Epithelial cell of prostate (primary cell): ENCODE data around the gene ENO2.
"Not testable (repeated sequence)": the region's sequence is repeated elsewhere in the genome, so short reads cannot be mapped to it uniquely, and the experiment has no call there.

Source experiments
- DNase-seq: peaks from one replicate; pipeline ENCODE4 v3.0.0-alpha.2; 2011; ENCODE audit warnings: low read depth, low spot score
- H3K27ac ChIP-seq: fragments of 450-650 bp; 2 replicates; pipeline ENCODE4 v1.5.1; 2017; ENCODE audit warnings: mild to moderate bottlenecking

Gene ENO2

DNA sequence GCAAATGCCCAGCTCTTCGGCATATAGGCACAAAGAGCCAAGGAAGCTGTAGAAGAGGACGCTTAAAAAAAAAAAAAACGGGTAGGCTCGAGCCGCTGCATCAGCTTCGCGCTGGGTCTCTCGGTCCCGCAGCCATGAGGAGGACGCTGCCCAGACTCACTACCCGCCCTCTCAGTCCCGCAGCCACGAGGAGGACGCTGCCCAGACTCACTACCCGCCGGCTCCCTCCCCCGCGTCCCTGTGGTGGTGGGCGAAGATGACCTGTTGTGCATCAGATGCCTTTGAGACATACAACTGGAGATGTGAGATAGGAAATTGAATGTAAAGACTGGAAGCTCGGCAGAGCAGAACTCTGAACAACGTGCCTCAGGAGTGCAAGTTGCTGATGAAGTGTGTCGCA, 29.8 kb upstream of the ENO2 start:
- DNase-seq = no peak

DNA sequence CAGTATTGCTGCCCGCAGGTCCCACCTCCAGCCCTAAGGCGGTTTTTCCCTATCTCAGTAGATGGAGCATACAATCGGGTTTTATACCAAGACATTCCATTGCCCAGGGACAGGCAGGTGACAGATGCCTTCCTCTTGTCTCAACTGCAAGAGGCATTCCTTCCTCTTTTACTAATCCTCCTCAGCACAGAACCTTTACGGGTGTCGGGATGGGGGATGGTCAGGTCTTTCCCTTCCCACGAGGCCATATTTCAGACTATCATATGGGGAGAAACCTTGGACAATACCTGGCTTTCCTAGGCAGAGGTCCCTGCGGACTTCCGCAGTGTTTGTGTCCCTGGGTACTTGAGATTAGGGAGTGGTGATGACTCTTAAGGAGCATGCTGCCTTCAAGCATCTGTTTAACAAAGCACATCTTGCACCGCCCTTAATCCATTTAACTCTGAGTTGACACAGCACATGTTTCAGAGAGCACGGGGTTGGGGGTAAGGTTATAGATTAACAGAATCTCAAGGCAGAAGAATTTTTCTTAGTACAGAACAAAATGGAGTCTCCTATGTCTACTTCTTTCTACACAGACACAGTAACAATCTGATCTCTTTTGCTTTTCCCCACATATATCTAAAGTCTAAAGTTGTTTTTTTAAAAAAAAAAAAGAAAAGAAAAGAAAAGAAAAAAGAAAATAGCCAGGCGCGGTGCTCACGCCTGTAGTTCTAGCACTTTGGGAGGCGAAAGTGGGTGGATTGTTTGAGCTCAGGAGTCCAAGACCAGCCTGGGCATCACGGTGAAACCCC, 28.0 kb upstream of the ENO2 start:
- DNase-seq = not testable (repeated sequence)

More for the DNA sequence above, 29.8 kb upstream of the ENO2 start:
- no peak overlapping the region for H3K27ac ChIP-seq

DNA sequence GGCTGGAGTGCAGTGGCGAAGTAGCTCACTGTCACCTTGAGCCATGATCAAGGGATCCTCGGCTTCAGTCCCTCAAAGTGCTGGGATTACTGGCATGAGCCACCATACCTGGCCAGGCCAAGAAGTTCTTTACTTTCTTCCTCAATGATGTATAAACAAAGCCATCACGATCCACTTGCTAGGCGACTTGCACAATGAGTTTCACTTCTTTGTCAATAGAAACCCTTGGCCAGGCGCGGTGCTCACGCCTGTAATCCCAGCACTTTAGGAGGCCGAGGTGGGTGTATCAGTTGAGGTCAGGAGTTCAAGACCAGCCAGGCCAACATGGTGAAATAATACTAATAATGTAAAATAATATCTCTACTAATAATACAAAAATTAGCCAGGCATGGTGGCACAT, 26.9 kb upstream of the ENO2 start:
- no peak overlapping the region for H3K27ac ChIP-seq
- no peak for DNase-seq

More for the DNA sequence above, 28.0 kb upstream of the ENO2 start:
- not testable (repeated sequence) for H3K27ac ChIP-seq

DNA sequence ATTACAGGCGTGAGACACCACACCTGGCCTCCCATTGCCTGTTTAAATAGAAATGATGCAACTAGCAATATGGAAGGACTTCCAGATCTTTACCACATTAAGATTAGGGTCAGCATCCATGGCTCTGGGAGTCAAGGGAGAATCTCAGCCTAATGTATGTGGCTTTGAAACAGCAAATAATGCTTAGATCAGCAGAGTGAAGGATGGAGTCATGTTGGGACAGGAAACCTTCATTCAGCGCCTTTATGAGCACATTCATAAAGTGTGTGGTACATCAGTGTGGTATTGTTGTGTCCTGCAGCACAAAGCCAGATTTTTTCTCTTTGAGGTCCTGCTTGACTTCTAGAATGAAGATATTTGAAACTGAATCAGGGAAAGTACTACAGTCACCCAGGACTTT, 26.0 kb upstream of the ENO2 start:
- DNase-seq = no peak
- no peak overlapping the region for H3K27ac ChIP-seq

DNA sequence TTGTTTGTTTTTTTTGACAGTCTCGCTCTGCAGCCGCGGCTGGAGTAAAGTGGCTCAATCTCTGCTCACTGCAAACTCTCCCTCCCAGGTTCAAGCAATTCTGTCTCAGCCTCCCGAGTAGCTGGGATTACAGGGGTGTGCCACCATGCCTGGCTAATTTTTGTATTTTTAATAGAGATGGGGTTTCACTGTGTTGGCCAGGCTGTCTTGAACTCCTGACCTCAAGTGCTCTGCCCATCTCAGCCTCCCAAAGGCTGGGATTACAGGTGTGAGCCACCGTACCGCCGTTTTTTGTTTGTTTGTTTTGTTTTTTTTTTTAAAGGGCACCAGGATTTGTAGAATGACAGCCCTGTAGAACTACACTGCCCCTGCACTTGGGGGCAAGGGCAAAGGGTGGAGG, 25.6 kb upstream of the ENO2 start:
- not testable (repeated sequence) for H3K27ac ChIP-seq, DNase-seq

DNA sequence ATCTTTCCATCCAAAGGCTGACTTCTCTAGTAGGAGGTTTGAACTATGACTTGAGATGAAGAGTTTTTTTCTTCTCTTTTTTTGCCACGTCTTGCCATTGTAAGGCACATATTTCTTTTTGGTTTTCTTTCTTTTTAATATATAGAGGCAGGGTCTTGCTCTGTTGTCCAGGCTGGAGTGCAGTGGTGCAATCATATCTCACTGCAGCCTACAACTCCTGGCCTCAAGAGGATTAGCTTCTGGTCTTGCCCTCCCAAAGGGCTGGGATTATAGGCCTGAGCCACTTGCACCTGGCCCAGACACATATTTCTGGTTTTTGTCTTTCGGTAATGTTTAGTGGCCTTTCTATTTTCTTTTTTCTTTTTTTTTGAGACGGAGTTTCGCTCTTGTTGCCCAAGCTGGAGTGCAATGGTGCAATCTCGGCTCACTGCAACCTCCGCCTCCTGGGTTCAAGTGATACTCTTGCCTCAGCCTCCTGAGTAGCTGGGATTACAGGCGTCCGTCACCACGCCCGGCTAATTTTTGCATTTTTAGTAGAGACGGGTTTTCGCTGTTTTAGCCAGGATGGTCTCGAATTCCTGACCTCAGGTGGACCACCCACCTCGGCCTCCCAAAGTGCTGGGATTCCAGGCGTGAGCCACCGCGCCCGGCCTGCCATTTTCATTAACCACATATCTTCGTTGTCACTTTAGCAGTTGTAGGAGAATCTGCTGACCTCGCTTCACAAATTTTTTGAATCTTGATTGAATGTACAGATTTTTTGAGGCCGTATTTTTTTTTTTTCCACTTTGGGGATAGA, 24.4 kb upstream of the ENO2 start:
- not testable (repeated sequence) for DNase-seq
- H3K27ac ChIP-seq = peak overlapping the region; percentile 63

DNA sequence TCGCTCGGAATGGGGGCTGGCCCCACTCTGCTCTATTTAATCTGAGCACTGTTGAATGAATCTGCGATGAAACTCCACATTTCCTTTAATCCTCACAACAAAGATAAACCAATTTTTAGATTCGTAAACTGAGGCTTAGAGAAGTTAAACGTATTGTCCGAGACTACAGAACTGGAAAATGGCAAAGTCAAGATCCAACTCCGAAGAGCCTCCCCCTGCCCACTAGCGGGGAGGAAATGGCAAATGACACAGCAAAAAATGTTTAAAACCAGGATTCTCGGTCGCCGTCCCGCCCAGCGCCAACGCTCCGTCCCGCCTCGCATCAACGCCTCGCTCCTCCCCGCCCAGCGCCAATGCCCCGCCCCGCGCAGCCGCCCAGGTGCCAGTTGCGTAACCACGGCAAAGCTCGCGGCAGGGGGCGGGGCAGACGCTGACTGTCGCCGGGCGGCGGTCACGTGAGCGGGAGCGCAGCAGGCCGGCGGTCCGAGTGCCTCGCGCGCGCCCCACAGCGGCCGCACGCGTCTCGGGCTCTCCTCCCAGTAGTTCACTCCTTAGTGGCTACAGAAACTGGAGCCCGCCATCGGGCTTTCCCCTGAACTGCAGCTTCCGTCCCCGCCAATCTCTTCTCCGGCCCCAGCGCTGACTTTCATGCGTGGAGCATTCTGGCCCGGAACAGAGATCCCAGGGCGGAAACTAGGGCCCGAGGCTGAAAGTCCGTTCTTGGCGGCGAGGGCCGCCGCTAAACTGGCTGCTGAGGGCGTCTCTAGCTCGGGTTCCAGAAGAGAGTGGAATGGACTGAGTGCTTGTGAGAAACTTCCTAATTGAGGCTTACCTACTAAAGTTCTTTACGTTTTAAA, 23.4 kb upstream of the ENO2 start:
- no peak for DNase-seq
- H3K27ac ChIP-seq = peak overlapping the region; percentile 63

DNA sequence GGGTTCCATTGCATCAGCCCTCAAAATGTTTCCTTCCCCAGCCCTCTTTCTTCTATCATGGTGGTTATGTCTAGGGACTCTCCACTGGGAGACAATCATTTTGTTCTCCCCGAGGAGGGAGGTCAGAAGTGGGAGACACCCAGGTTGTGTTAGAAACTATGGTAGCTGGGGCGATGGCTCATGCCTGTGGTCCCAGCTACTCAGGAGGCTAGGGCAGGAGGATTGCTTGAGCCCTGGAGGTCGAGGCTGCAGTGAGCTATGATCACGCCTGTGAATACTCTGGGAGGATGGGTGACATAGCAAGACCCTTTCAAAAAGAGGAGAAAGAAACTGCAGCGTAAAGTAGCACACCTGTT, 22.8 kb upstream of the ENO2 start:
- no peak for DNase-seq
- peak overlapping the region; percentile 63 for H3K27ac ChIP-seq

DNA sequence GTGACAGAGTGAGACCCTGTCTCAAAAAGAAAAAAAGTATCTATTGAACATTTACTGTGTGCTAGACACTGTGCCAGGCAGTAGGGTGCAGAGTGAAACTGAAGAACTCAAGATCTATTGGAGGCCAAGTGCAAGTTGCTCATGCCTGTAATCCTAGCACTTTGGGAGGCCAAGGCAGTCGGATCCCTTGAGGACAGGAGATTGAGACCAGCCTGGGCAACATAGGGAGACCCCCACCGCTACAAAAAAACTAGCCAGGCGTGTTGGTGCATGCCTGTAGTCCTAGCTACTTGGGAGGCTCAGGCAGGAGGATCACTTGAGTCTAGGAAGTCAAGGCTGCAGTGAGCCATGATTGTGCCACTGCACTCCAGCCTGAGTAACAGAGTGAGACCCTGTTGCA, 21.7 kb upstream of the ENO2 start:
- not testable (repeated sequence) for DNase-seq, H3K27ac ChIP-seq

DNA sequence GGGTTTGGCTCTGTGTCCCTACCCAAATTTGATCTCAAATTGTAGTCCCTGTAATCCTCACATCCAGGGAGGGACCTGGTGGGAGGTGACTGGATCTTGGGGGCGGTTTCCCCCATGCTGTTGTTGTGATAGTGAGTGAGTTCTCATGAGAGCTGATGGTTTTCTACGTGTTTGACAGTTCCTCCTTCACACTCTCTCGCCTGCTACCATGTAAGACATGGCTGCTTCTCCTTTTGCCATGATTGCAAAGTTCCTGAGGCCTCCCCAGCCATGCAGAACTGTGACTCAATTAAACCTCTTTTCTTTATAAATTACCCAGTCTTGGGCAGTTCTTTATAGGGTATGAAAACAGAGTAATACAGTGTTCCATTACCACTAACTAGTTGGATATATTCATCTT, 20.1 kb upstream of the ENO2 start:
- no peak for DNase-seq
- no peak overlapping the region for H3K27ac ChIP-seq

DNA sequence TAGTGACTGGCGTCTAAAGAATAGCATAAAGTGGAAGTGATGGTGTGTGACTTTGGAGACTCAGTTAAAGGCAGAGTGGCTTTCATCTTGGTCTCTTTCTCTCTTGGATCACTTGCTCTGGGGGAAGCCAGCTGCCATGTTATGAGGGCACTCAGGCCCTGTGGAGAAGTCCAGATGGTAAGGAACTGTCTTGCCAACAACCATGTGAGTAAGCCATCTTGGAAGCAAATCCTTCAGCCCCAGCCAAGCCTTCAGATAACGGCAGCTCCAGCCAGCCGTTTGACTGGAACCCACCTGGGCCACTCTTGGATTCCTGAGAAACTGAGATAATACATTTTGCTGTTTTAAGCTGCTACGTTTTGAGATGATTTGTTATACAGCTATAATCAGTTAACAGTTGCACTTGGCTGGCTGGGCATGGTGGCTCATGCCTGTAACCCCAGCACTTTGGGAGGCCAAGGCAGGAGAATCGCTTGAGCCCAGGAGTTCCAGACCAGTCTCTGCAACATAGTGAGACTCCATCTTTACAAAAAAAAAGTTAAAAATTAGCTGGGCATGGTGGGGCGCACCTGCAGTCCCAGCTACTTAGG, 17.4 kb upstream of the ENO2 start:
- no peak overlapping the region for H3K27ac ChIP-seq
- no peak for DNase-seq

DNA sequence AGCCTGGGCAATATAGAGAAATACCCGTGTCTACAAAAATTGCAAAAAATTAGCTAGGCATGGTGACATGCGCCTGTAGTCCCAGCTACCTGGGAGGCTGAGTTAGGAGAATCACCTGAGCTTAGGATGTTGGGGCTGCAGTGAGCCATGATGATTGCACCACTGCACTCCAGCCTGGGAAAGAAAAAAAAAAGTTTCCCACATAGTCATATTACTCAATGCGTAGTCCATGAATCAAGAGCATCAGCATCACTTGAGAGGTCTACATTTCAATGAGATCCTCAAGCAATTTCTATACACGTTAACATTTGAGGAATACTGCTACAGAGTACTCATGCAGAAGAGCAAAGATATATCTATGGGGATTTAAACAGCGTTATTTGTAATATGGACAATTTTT, 15.0 kb upstream of the ENO2 start:
- no peak overlapping the region for H3K27ac ChIP-seq
- no peak for DNase-seq

DNA sequence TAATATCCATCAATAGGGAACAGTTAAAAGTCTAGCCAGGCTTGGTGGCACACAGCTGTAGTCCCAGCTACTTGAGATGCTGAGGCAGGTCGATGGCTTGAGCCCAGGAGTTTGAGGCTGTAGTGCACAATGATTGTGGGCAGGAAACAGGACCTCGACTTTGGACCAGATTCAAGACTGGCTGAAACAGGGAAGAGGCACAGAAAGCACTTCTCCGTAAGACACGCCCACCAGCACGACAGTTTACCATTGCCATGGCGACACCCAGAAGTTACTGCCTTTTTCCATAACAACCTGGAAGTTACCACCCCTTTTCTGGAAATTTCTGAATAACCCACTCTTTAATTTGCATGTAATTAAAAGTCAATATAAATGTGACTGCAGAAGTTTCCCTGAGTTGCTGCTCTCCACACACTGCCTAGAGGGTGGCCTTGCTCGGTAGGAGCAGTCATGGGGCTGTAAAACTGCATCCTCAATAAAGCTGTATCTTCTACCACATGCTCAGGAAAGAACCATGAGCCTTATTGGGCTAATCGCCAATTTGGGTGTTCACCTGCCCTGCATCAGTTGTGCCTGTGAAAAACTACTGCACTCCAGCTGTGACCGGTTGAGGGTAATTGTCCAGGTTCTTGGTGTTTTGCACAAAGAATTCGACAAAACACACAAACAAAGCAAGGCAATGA, 14.4 kb upstream of the ENO2 start:
- no peak overlapping the region for H3K27ac ChIP-seq
- DNase-seq = no peak

DNA sequence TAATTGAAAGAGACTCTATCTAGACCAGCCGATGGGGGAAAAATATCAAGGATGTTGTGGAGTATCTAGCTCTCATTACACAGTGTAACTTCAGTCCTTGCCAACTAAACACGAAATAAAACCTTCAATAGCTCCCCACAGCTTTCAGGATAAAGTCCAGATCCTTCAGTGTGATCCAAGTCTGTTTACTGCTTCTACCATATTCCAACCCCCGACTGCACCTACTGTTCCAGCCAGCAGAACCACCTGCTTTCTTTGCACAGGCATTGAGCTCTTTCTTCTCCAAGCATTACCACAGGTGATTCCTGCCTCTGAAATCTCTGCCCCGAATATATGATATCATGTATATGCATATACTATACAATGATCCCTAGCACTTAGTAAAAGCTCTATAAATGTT, 11.9 kb upstream of the ENO2 start:
- no peak overlapping the region for H3K27ac ChIP-seq
- no peak for DNase-seq

DNA sequence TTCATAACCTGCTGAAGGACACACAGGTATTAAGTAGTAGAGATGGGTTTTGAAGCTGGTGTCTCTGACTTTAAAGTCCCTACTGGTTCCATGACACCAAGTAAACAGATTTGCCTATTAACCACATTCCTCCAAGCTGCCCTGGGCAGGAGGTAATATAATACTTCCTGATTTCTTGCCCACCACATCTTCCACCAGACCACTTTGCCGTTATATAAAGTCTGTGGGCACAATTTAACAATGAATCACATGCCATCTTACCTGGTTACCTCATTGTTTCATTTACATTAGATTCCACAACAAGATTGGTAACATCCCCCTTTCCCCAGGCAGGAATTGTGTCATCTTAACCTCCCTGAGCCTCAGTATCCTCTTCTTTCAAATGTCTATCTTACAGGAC, 10.7 kb upstream of the ENO2 start:
- DNase-seq = no peak
- H3K27ac ChIP-seq = no peak overlapping the region

DNA sequence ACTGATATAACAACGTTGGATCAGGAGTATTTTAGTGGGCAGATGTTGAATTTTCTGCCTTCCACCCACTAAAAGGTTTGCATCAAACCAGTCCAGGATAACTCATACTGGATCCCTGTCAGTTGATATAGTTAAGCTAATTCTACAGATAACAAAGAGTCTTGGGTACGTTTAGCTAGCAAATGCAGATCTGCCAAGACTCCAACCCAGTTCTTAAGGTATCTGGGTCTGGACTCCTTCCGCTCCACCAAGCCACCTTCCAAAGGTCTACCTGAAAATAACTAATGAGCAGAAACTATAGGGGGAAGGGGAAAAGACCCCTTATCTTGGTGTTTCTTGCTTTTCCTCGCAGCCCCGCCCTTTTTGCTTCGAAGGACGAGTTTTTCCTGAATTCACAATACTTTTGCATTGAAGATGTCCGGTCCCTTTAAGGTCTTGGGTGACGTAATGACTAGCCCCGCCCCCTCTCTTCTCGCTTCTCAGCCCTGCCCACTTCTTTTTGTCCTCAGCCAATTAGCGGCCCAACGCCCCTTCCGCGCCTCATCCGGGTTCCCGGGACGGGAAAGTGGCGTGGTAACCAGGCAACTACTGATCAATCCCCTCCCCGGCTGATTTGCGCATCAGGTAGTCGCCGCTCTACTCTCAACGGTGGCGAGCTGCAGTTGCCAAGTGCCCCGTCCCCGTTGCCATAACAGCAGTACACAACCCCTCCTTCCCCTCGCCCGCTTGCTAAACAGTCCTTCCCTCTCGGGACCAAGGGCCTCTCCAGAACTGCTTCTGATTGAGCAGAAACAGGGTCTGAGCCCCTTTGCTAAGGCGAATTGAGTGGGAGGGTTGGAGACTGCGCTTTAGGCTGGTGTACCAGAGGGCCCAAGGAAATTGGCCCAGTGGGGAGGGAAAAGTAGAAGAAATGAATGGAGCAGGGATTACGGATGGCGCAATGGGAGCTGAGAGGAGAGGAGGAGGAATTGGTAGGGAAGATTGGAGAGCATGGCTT, 9.8 kb upstream of the ENO2 start, which contains the start of gene LRRC23:
Gene LRRC23 (plus strand): TSS at position 543 of the 997 bp plus-strand sequence. CDS start 812 bp downstream, outside the sequence.
- H3K27ac ChIP-seq = peak within 1 kb of the TSS; percentile 7
- peak; percentile 66 for DNase-seq

DNA sequence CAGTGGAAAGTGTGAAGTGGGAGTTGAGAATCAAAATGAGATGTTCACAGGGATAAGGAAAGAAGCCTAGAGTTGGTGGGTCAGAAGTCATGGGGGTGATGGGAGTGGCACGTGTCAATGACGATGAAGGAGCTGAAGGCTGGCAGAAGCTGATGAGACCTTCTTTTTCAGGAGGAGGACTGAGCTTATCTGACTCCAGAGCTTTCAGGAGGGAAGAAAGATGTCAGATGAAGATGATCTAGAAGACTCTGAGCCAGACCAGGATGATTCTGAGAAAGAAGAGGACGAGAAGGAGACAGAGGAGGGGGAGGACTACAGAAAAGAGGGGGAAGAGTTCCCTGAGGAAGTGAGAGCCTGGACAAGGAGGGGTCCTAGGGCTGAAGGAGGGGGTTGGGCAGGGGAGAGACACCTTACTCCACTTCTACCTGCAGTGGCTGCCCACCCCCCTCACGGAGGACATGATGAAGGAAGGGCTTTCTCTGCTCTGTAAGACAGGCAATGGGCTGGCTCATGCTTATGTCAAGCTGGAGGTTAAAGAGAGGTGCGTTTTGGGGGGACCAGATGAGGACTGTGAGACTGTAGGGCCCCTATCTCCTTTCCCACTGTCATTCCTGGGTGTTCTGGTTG, 8.9 kb upstream of the ENO2 start:
- DNase-seq = no peak
- H3K27ac ChIP-seq = no peak overlapping the region

DNA sequence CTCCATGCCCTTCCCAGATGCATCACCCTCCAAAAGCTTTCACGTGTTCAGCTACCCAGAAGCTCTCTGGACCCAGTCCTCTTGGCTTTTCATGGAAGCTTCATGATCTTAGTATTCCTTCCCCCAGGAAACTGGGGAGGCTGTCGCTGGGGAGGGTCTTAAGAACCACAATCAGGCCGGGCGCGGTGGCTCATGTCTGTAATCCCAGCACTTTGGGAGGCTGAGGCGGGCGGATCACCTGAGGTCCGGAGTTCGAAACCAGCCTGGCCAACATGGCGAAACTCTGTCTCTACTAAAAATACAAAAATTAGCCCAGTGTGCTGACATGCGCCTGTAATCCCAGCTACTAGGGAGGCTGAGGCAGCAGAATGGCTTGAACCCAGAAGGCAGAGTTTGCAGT, 6.2 kb upstream of the ENO2 start:
- not testable (repeated sequence) for DNase-seq, H3K27ac ChIP-seq
